ENCODE results near the gene GYG2. TPM values are rescaled to one million over a fixed set of nuclear protein-coding genes. Genes with fewer than 3 reads are reported as not detected.

GYG2 gene
- total RNA-seq, 1 experiment from 2014 or later: 47.6 TPM

- ChIA-PET POLR2A (no interaction called here), CTCF (no interaction called here)
- H3K4me3 Mint-ChIP-seq: no peak overlapping the region
- H3K36me3 Mint-ChIP-seq: peaks cover 4% of the 10 kb centered on the region
- no peak overlapping the region for H3K27ac Mint-ChIP-seq
- peaks cover 23% of the 10 kb centered on the region for H3K4me1 Mint-ChIP-seq
- TF ChIP-seq ZBTB43 (CRISPR knock-in tag; IDR thresholded peaks at IDR 0.05) (no peak), HMGA2 (CRISPR knock-in tag; IDR thresholded peaks at IDR 0.05) (peak; percentile 99)
- DNase-seq (ENCODE audit: low spot score) (no peak), ATAC-seq (no peak)
- H3K9me3 Mint-ChIP-seq: peaks cover 4% of the 10 kb centered on the region
- H3K27me3 Mint-ChIP-seq (ENCODE audit: low read depth): no peaks in the 10 kb centered on the region; the same call in 1 of the 2 replicates
Observed at GRCh38 chrX:2910109-2910508, 81.4 kb downstream of the GYG2 start.

GRCh38 chrX:2913118-2913517 is 84.4 kb downstream of the GYG2 start:
- TF ChIP-seq ZNF263 (CRISPR knock-in tag; IDR thresholded peaks at IDR 0.05; ENCODE audit: low read depth): no peak
- Mint-ChIP-seq H3K9me3 (peaks cover 9% of the 10 kb centered on the region), H3K4me1 (peaks cover 23% of the 10 kb centered on the region), H3K27ac (peak overlapping the region; percentile 82; the same call in 1 of the 2 replicates), H3K36me3 (peaks cover 16% of the 10 kb centered on the region), H3K4me3 (peak overlapping the region; percentile 12; the same call in 1 of the 2 replicates), H3K27me3 (ENCODE audit: low read depth) (no peaks in the 10 kb centered on the region)
- POLR2A ChIA-PET: no interaction called here
- DNase-seq (ENCODE audit: low spot score) (no peak), ATAC-seq (peak; percentile 16; the same call in 1 of the 2 replicates)
- CTCF ChIA-PET: interaction anchor here (0.6 to 0.9 kb wide), 2 partner anchors 16 to 34 kb away, joined by 3 to 4 read pairs; no protein-coding TSS in a partner anchor

GRCh38 chrX:2917767-2918166 is 89.0 kb downstream of the GYG2 start:
- ChIA-PET CTCF (no interaction called here), POLR2A (no interaction called here)
- Mint-ChIP-seq H3K4me3 (no peak overlapping the region), H3K27me3 (ENCODE audit: low read depth) (no peaks in the 10 kb centered on the region), H3K36me3 (peaks cover 12% of the 10 kb centered on the region), H3K4me1 (peaks cover 13% of the 10 kb centered on the region), H3K9me3 (peaks cover 4% of the 10 kb centered on the region; the same call in 1 of the 2 replicates), H3K27ac (no peak overlapping the region)
- ATAC-seq (no peak), DNase-seq (ENCODE audit: low spot score) (no peak)
- TF ChIP-seq ARID4B (CRISPR knock-in tag; IDR thresholded peaks at IDR 0.05; ENCODE audit: borderline replicate concordance): no peak
- no peak for TF ChIP-seq ATF3 (CRISPR knock-in tag; conservative IDR thresholded peaks at IDR 0.05)
- no peak for TF ChIP-seq ZSCAN18 (CRISPR knock-in tag; IDR thresholded peaks at IDR 0.05)
- TF ChIP-seq NR2C2 (CRISPR knock-in tag; IDR thresholded peaks at IDR 0.05): no peak
- TF ChIP-seq ELF4 (CRISPR knock-in tag; IDR thresholded peaks at IDR 0.05; ENCODE audit: low read depth): no peak
- no peak for TF ChIP-seq ZNF425 (CRISPR knock-in tag; conservative IDR thresholded peaks at IDR 0.05)
- TF ChIP-seq JUN (CRISPR knock-in tag; IDR thresholded peaks at IDR 0.05): no peak
- no peak for TF ChIP-seq E2F4 (CRISPR knock-in tag; IDR thresholded peaks at IDR 0.05; ENCODE audit: borderline replicate concordance, low read depth)
- no peak for TF ChIP-seq NR1H2 (CRISPR knock-in tag; IDR thresholded peaks at IDR 0.05)
- TF ChIP-seq NFE2L1 (CRISPR knock-in tag; IDR thresholded peaks at IDR 0.05): no peak
- TF ChIP-seq ESRRA (CRISPR knock-in tag; IDR thresholded peaks at IDR 0.05; ENCODE audit: borderline replicate concordance): no peak
- TF ChIP-seq SOX15 (CRISPR knock-in tag; IDR thresholded peaks at IDR 0.05): no peak
- TF ChIP-seq ZBTB43 (CRISPR knock-in tag; IDR thresholded peaks at IDR 0.05): no peak
- TF ChIP-seq ZNF138 (CRISPR knock-in tag; conservative IDR thresholded peaks at IDR 0.05): no peak
